SK-N-SH (cell line): ENCODE measurements around the gene WDR31.

Experiments
- EP300 ChIP-seq, 2 experiments: IDR thresholded peaks; 2 replicates each; pipeline versions ENCODE4 v1.4.0 to v1.6.1; 2012; ENCODE audit warnings: borderline replicate concordance in 1 of 2, low read depth in 1 of 2, low read length in 1 of 2
- FOXJ3 ChIP-seq: sonication (generic); formaldehyde crosslinking; IDR thresholded peaks from 2 replicates; pipeline ENCODE4 v1.5.1; 2020; ENCODE audit warnings: mild to moderate bottlenecking, missing genetic modification reagents
- NFIC ChIP-seq: IDR thresholded peaks from 2 replicates; pipeline ENCODE4 v1.4.0; 2012; ENCODE audit warnings: borderline replicate concordance
- RAD21 ChIP-seq: IDR thresholded peaks from 2 replicates; pipeline ENCODE4 v1.6.1; 2012; ENCODE audit warnings: mild to moderate bottlenecking, low read length
- TCF12 ChIP-seq: IDR thresholded peaks from 2 replicates; pipeline ENCODE4 v1.4.0; 2012
- TEAD4 ChIP-seq: IDR thresholded peaks from 2 replicates; pipeline ENCODE4 v1.4.0; 2012; ENCODE audit warnings: mild to moderate bottlenecking, borderline replicate concordance; ENCODE audit not compliant: insufficient read depth
- YY1 ChIP-seq: IDR thresholded peaks from 2 replicates; pipeline ENCODE4 v1.4.0; 2012; ENCODE audit warnings: low read depth, mild to moderate bottlenecking
- ZBTB33 ChIP-seq: IDR thresholded peaks from 2 replicates; pipeline ENCODE4 v1.4.0; 2012; ENCODE audit warnings: low read depth, borderline replicate concordance
- TF ChIP-seq, protein P1 (sequence below): fragments of 200-600 bp; sonication (generic); IDR thresholded peaks from 2 replicates; pipeline ENCODE4 v1.6.1; 2017; ENCODE audit warnings: antibody characterized with exemption, mild to moderate bottlenecking, moderate library complexity

GRCh38 chr9:113345671-113346070 is 5.6 kb upstream of the WDR31 start:
- TF ChIP-seq, protein P1, sequence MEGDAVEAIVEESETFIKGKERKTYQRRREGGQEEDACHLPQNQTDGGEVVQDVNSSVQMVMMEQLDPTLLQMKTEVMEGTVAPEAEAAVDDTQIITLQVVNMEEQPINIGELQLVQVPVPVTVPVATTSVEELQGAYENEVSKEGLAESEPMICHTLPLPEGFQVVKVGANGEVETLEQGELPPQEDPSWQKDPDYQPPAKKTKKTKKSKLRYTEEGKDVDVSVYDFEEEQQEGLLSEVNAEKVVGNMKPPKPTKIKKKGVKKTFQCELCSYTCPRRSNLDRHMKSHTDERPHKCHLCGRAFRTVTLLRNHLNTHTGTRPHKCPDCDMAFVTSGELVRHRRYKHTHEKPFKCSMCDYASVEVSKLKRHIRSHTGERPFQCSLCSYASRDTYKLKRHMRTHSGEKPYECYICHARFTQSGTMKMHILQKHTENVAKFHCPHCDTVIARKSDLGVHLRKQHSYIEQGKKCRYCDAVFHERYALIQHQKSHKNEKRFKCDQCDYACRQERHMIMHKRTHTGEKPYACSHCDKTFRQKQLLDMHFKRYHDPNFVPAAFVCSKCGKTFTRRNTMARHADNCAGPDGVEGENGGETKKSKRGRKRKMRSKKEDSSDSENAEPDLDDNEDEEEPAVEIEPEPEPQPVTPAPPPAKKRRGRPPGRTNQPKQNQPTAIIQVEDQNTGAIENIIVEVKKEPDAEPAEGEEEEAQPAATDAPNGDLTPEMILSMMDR = no peak
- no peak for TF ChIP-seq TEAD4
- TF ChIP-seq EP300 (IDR thresholded peaks at IDR 0.05; ENCODE audit: borderline replicate concordance in 1 of 2, low read depth in 1 of 2, low read length in 1 of 2) = no peak
- no peak for TF ChIP-seq NFIC
- no peak for TF ChIP-seq FOXJ3 (CRISPR knock-in tag)
- TF ChIP-seq ZBTB33 = no peak
- no peak for TF ChIP-seq TCF12
- TF ChIP-seq YY1 = no peak
- TF ChIP-seq RAD21 = no peak
